Measurements from ENCODE around the gene LMF2.
"Not testable (repeated sequence)": the region's sequence is repeated elsewhere in the genome, so short reads cannot be mapped to it uniquely, and the experiment has no call there.

LMF2 gene

GRCh38 chr22:50535113-50535512 is 27.6 kb upstream of the LMF2 start:
- DNase-seq (ENCODE audit: low read depth), result no peak

GRCh38 chr22:50533856-50534711 is 26.6 kb upstream of the LMF2 start:
- DNase-seq (ENCODE audit: low read depth), result not testable (repeated sequence)

- no peak for DNase-seq (ENCODE audit: low read depth)
Observed at GRCh38 chr22:50532824-50533796, 25.6 kb upstream of the LMF2 start.

GRCh38 chr22:50531962-50532674 is 24.6 kb upstream of the LMF2 start:
- peak; percentile 67 for DNase-seq (ENCODE audit: low read depth)

GRCh38 chr22:50531546-50531961 is 24.1 kb upstream of the LMF2 start:
- no peak for DNase-seq (ENCODE audit: low read depth)

- DNase-seq (ENCODE audit: low read depth), result peak; percentile 77
Observed at GRCh38 chr22:50530877-50531545, 23.5 kb upstream of the LMF2 start.

- DNase-seq (ENCODE audit: low read depth), result no peak
Observed at GRCh38 chr22:50530580-50530876, 23.0 kb upstream of the LMF2 start.

GRCh38 chr22:50529897-50530579 is 22.5 kb upstream of the LMF2 start, which contains the start of gene TYMP:
TSS of gene TYMP (minus strand) at chr22:50530012. CDS start at chr22:50529709, 303 bp downstream.
- peak; percentile 62 for DNase-seq (ENCODE audit: low read depth)

- no peak for DNase-seq (ENCODE audit: low read depth)
Observed at GRCh38 chr22:50529416-50529896, 22.0 kb upstream of the LMF2 start.

GRCh38 chr22:50528682-50529415 is 21.3 kb upstream of the LMF2 start:
- DNase-seq (ENCODE audit: low read depth), result no peak

- DNase-seq (ENCODE audit: low read depth), result no peak
Observed at GRCh38 chr22:50527921-50528681, 20.6 kb upstream of the LMF2 start.

GRCh38 chr22:50526834-50527801 is 19.6 kb upstream of the LMF2 start:
- no peak for DNase-seq (ENCODE audit: low read depth)

GRCh38 chr22:50526108-50526833 is 18.8 kb upstream of the LMF2 start:
- no peak for DNase-seq (ENCODE audit: low read depth)

GRCh38 chr22:50525858-50526107 is 18.3 kb upstream of the LMF2 start:
- DNase-seq (ENCODE audit: low read depth), result no peak

- peak; percentile 90 for DNase-seq (ENCODE audit: low read depth)
Observed at GRCh38 chr22:50525104-50525857, 17.8 kb upstream of the LMF2 start, which contains the start of gene SCO2. TSS of gene SCO2 (minus strand) at chr22:50525598. CDS start at chr22:50524411, 1,187 bp downstream.

GRCh38 chr22:50524676-50525103 is 17.2 kb upstream of the LMF2 start:
- no peak for DNase-seq (ENCODE audit: low read depth)
